ENCODE results near the gene RIN2. TPM values are rescaled to one million over a fixed set of nuclear protein-coding genes. Genes with fewer than 3 reads are reported as not detected.

Gene RIN2
- total and polyA plus RNA-seq, 9 of the 15 experiments (the other 6 are each of a cell fraction or from before 2014, with no cell fraction given) = 0.09 TPM; not detected in 8

DNA sequence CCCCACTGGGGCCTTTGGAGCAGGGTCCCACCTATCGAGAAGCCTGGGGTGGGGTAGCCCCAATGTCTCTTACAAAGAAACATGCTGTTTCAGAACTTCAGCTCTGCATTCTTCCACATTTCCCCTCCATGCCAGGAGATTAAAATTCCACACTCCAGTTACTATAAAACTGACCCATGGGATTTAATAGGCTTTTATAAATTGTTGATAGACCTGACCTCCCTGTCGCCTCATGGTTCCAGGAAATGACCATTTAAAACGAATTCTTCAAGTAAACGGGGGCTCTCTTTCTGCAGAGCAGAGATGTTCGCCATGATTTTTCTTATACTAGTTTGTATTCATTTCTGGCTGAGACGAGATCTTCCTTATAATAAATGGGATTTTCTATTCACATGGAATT is 19.3 kb downstream of the RIN2 start (continued):
- TF ChIP-seq, protein P1, sequence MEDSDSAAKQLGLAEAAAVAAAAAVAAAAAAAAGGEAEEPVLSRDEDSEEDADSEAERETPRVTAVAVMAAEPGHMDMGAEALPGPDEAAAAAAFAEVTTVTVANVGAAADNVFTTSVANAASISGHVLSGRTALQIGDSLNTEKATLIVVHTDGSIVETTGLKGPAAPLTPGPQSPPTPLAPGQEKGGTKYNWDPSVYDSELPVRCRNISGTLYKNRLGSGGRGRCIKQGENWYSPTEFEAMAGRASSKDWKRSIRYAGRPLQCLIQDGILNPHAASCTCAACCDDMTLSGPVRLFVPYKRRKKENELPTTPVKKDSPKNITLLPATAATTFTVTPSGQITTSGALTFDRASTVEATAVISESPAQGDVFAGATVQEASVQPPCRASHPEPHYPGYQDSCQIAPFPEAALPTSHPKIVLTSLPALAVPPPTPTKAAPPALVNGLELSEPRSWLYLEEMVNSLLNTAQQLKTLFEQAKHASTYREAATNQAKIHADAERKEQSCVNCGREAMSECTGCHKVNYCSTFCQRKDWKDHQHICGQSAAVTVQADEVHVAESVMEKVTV (CRISPR knock-in tag; IDR thresholded peaks at IDR 0.05) = no peak
- TF ChIP-seq RFX5 (IDR thresholded peaks at IDR 0.05; ENCODE audit: low read depth, low read length) = no peak
- TF ChIP-seq ZNF124 (CRISPR knock-in tag; IDR thresholded peaks at IDR 0.05) = no peak
- TF ChIP-seq NFXL1 (CRISPR knock-in tag; IDR thresholded peaks at IDR 0.05) = no peak
- TF ChIP-seq, protein P2, sequence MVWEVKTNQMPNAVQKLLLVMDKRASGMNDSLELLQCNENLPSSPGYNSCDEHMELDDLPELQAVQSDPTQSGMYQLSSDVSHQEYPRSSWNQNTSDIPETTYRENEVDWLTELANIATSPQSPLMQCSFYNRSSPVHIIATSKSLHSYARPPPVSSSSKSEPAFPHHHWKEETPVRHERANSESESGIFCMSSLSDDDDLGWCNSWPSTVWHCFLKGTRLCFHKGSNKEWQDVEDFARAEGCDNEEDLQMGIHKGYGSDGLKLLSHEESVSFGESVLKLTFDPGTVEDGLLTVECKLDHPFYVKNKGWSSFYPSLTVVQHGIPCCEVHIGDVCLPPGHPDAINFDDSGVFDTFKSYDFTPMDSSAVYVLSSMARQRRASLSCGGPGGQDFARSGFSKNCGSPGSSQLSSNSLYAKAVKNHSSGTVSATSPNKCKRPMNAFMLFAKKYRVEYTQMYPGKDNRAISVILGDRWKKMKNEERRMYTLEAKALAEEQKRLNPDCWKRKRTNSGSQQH (CRISPR knock-in tag; IDR thresholded peaks at IDR 0.05) = no peak
- no peak for TF ChIP-seq GABPB2 (CRISPR knock-in tag; conservative IDR thresholded peaks at IDR 0.05)

DNA sequence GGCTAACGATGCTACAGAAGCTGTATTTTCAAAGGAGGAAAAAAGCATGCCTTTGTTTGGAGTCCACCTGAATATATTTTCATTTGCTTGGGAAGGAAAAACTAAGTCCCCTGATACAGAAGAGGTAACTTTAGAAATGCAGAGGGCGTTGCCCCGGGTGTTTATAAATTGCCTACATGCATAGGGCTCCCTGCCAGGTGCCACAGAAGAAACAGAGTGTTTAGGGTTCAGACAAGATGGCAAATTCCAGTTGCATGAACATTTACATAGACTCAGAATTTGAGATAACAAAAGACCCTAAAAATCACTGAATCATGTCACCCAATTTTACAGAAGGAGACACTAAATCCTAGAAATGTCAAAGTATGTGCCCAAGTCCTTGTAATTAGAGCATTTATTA is 19.9 kb downstream of the RIN2 start:
- ATAC-seq (no peak), DNase-seq (ENCODE audit: extremely low read depth in 1 of 4, low spot score in 3 of 4) (no peak), FAIRE-seq (no peak)
- Histone ChIP-seq H3K9me3 (replicated peaks; ENCODE audit: control insufficient read depth, insufficient read depth, low read depth, low read length) (no peaks in the 10 kb centered on the region), H3K36me3 (ENCODE audit: control insufficient read depth, insufficient read depth, low read length) (no peaks in the 10 kb centered on the region), H3K4me1 (replicated peaks in 1 of 2; ENCODE audit: control insufficient read depth in 2 of 2, insufficient read depth in 2 of 2, low read length in 2 of 2) (no peaks in the 10 kb centered on the region), H3K27me3 (ENCODE audit: control insufficient read depth in 2 of 2, insufficient read depth in 2 of 2, low read length in 2 of 2) (no peaks in the 10 kb centered on the region), H3K27ac (ENCODE audit: extremely low read depth, low read depth, low read length) (no peak overlapping the region), H3K4me2 (ENCODE audit: insufficient read depth, low read length) (no peak overlapping the region), H3K79me2 (ENCODE audit: control insufficient read depth, insufficient read depth, low read length) (no peaks in the 10 kb centered on the region), H3K9ac (ENCODE audit: insufficient read depth in 1 of 2, low read depth in 2 of 2, low read length in 2 of 2) (no peak overlapping the region), H4K20me1 (replicated peaks; ENCODE audit: control insufficient read depth, insufficient read depth, low read length) (no peaks in the 10 kb centered on the region), H3K9me1 (ENCODE audit: control insufficient read depth, insufficient read depth, low read length) (no peaks in the 10 kb centered on the region), H2AFZ (ENCODE audit: low read depth, low read length) (no peak overlapping the region), H3K4me3 (no peak overlapping the region)
- no TSS peak for BruUV-seq (replicated peaks)
- intact Hi-C loops (cut with micrococcal nuclease) (no loop called here), in situ Hi-C loops (cut with MboI) (no loop called here)
- ChIA-PET CTCF (ENCODE audit: low intra/inter-chr PET ratio) (no interaction called here), POLR2A (no interaction called here)
- no peak for TF ChIP-seq PTTG1 (tag; IDR thresholded peaks at IDR 0.05; ENCODE audit: low read depth)
- TF ChIP-seq SMAD1 (IDR thresholded peaks at IDR 0.05; ENCODE audit: low read depth, low read length, partially characterized antibody) = no peak
- 0% methylated on average over 3 of the region's 3 CpGs for WGBS (ENCODE audit: insufficient coverage, low coverage, missing lambda C conversion rate)
